Muscle of leg (tissue), 11 donors: ENCODE measurements around the gene MAPK13. TPM values are rescaled to one million over a fixed set of nuclear protein-coding genes. Genes with fewer than 3 reads are reported as not detected.
A peak's percentile ranks its signal among the peaks of the same experiment; 100 is the strongest.

Experiments used
- DNase-seq: peaks from one replicate; pipeline ENCODE4 v3.0.0; 2013
- H3K27ac ChIP-seq: one replicate; pipeline ENCODE4 v1.5.1; 2013; ENCODE audit warnings: mild to moderate bottlenecking, low read length, control low read depth
- H3K27me3 ChIP-seq: one replicate; pipeline ENCODE4 v1.6.1; 2013; ENCODE audit warnings: low read length; ENCODE audit not compliant: control insufficient read depth, insufficient read depth
- H3K36me3 ChIP-seq: one replicate; pipeline ENCODE4 v1.6.1; 2013; ENCODE audit warnings: low read length; ENCODE audit not compliant: control insufficient read depth, insufficient read depth
- H3K4me1 ChIP-seq: one replicate; pipeline ENCODE4 v1.6.1; 2013; ENCODE audit warnings: low read length; ENCODE audit not compliant: control insufficient read depth, insufficient read depth
- H3K4me3 ChIP-seq: one replicate; pipeline ENCODE4 v1.5.1; 2013; ENCODE audit warnings: low read length, control low read depth
- H3K9me3 ChIP-seq: replicated peaks from 2 replicates; pipeline ENCODE4 v1.6.1; 2013; ENCODE audit warnings: low read depth, low read length; ENCODE audit not compliant: control insufficient read depth
- WGBS: methylation state at CpG from one replicate; pipeline ENCODE4 v1.1.5; 2013; ENCODE audit warnings: missing lambda C conversion rate; ENCODE audit not compliant: insufficient coverage; 5-methylcytosine and 5-hydroxymethylcytosine counted together
- polyA plus RNA-seq, 8 donors: library from polyadenylated mRNA; unstranded; fragments of 120-200 nt; gene quantifications; one replicate each; pipeline versions ENCODE4 v1.2.1 to v1.2.3, GENCODE V29; 2013; ENCODE audit warnings: inconsistent platforms in 1 of 8, low replicate concordance in 1 of 8; ENCODE audit not compliant: insufficient read length in 8 of 8, insufficient read depth in 1 of 8
- total RNA-seq: library from RNA; stranded (reverse); fragments of 120-200 nt; gene quantifications from one replicate; pipeline ENCODE4 v1.2.4, GENCODE V29; 2013

Gene MAPK13
- total and polyA plus RNA-seq, 9 donors: 2.3 to 11.6 (median 5.9) TPM

DNA sequence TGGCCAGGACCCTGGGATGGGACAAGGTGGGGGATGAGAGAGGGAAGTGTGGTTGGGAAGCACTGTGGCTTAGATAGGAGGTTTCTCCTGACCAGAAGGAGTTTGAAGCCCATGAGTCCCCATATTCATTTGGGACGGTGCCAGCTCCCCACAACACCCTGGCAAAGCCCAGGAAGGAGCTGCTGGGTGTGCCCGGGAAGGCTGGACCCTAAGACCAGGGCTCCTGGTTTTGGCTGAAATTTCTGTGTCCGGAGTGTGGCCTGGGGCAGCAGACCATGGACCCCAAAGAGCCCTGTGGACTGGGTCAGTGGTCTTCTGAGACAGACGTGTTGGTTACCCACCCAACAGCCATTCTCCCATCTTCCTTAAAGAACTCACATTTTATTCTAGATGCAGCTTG, 15.2 kb downstream of the MAPK13 start:
- Histone ChIP-seq H3K4me1 (peaks cover 4% of the 10 kb centered on the region), H3K27ac (no peak overlapping the region), H3K36me3 (no peaks in the 10 kb centered on the region), H3K4me3 (no peak overlapping the region), H3K9me3 (no peaks in the 10 kb centered on the region), H3K27me3 (no peaks in the 10 kb centered on the region)
- 58% methylated on average over 2 of the region's 4 CpGs for WGBS
- DNase-seq: no peak

DNA sequence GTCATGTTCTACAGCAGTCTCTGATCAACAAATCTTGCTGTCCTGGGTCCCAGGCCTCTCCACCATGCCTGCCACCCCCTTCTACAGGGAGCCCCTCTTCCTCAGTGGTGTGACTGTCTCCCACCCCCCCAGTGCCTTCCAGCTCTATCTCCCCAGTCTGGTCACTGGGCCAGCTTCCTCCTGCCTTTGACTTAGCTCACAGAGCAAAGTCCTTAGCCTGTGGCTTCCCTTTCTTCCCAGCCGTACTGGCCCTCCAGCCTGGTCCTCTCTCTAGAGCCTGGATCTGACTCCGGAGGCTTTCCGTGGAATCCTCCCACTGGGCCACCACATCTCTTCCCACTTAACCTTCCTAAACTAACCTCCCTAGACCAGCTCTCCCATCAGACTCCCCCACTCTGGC, 17.0 kb downstream of the MAPK13 start:
- H3K4me1 ChIP-seq: peaks cover 4% of the 10 kb centered on the region
- DNase-seq: no peak
- H3K4me3 ChIP-seq: no peak overlapping the region
- H3K27ac ChIP-seq: no peak overlapping the region
- 85% methylated on average over 3 of the region's 3 CpGs for WGBS
- no peaks in the 10 kb centered on the region for H3K27me3 ChIP-seq
- no peaks in the 10 kb centered on the region for H3K36me3 ChIP-seq
- no peaks in the 10 kb centered on the region for H3K9me3 ChIP-seq

DNA sequence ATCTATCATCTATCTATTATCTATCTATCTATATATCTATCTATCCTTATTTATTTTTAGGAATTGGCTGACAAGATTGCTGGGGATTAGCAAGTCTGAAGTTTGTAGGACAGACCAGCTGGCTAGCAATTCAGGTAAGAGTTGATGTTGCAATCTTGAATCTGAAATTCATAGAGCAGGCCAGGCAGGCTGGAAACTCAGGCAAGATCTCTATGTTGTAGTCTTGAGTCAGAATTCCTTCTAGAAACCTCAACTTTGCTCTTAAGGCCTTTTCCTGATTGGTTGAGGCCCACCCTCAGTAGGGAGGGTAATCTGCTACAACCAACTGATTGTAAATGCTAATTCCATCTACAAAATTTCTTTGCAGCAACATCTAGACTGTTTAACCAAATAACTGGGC, 19.2 kb downstream of the MAPK13 start:
- peaks cover 2% of the 10 kb centered on the region for H3K9me3 ChIP-seq
- no peaks in the 10 kb centered on the region for H3K27me3 ChIP-seq
- peaks cover 4% of the 10 kb centered on the region for H3K4me1 ChIP-seq
- DNase-seq: no peak
- no peaks in the 10 kb centered on the region for H3K36me3 ChIP-seq
- no peak overlapping the region for H3K27ac ChIP-seq
- H3K4me3 ChIP-seq: no peak overlapping the region

DNA sequence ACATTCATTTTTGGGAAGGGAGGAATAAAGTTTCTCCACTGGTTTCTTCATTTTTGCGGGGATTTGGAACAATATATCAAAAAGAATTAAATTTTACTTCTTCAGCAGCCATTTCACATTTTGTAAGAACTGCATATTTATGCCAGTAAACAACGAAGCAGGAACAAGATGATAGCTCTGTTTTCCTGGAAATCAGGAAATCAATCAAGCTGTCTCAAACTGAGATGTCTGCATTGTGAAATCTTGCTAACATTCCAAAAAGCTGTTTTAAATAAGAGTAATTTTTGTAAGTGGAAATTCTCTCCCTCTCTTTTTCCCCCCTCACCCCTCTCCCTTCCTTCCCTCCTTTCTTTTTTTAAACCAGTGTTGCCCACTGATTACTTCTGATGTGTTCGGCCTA, 20.0 kb downstream of the MAPK13 start:
- DNase-seq: peak; percentile 33
- H3K27ac ChIP-seq: no peak overlapping the region

DNA sequence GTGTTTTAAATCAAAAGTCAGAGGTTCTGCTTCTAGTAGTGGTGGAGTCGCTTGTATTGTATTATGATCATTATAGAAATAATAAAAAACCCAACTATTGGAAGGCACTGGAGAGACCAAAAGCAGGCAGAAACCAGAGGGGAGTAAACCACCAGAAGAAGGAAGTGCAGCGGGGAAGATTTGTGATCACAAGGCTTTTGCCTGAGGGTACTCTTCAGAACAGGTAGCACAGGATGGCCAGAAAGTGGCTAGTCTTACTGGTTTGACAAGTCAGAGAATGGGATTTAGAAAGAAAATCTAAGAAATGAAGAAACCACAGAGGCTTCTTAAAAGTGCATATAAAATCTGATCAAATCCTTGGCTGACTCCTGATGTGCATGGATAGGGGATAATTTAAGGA, 24.0 kb downstream of the MAPK13 start:
- 100% methylated on average over 1 of the region's 2 CpGs for WGBS
- no peak for DNase-seq

More for the DNA sequence above, 20.0 kb downstream of the MAPK13 start:
- H3K4me1 ChIP-seq: peaks cover 4% of the 10 kb centered on the region
- H3K4me3 ChIP-seq: no peak overlapping the region
- WGBS: no CpG with 5 or more reads among the region's 3 CpGs
- H3K9me3 ChIP-seq: peaks cover 2% of the 10 kb centered on the region
- H3K27me3 ChIP-seq: no peaks in the 10 kb centered on the region
- no peaks in the 10 kb centered on the region for H3K36me3 ChIP-seq

DNA sequence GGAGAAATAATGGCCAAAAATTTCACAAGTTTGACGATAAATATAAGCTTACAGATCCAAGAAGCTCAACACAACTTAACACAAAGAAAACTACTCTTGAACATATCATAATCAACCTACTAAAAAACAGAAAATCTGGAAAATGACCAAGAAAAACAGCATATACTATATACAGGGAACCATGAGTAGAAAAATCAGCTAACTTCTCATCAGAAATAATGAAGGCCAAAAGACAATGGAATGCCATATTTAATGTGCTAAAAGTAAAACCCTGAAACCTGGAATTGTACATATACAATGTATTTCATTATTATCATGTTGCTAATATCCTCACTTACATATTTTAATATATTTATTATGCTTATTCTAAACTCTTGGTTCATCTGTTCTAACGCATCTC, 25.3 kb downstream of the MAPK13 start:
- Histone ChIP-seq H3K27ac (no peak overlapping the region), H3K36me3 (no peaks in the 10 kb centered on the region), H3K4me3 (no peak overlapping the region), H3K9me3 (peaks cover 2% of the 10 kb centered on the region), H3K27me3 (no peaks in the 10 kb centered on the region), H3K4me1 (no peaks in the 10 kb centered on the region)
- no CpG with 5 or more reads among the region's 2 CpGs for WGBS
- DNase-seq: no peak

More for the DNA sequence above, 24.0 kb downstream of the MAPK13 start:
- H3K9me3 ChIP-seq: peaks cover 2% of the 10 kb centered on the region
- H3K4me1 ChIP-seq: no peaks in the 10 kb centered on the region
- H3K4me3 ChIP-seq: no peak overlapping the region
- no peak overlapping the region for H3K27ac ChIP-seq
- no peaks in the 10 kb centered on the region for H3K36me3 ChIP-seq
- no peaks in the 10 kb centered on the region for H3K27me3 ChIP-seq

DNA sequence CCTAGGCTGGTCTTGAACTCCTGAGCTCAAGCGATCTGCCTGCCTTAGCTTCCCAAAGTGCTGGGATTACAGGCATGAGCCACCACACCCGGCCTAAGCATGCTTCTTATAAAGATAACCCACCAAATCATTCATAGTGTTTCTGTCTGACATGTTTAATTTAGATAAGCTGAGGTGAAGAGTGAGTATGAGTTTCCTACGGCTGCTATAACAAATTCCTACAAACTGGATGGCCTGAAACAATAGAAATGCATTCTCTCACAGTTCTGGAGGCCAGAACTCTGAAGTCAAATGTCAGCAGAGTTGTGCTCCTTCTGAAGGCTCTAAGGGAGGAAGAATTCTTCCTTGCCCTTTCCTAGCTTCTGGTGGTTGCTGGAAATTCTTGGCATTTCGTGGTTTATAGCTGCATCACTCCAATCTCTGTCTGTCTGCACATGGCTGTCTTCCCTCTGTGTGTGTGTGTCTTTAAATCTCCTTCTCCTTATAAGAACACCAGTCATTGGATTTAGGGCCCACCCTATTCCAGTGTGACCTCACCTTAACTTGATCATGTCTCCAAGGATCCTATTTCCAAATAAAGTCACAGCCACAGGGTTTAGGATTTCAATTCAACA, 29.9 kb downstream of the MAPK13 start:
- H3K27ac ChIP-seq: no peak overlapping the region
- no peak for DNase-seq
- no CpG with 5 or more reads among the region's 4 CpGs for WGBS
- H3K9me3 ChIP-seq: no peaks in the 10 kb centered on the region
- no peaks in the 10 kb centered on the region for H3K4me1 ChIP-seq
- no peak overlapping the region for H3K4me3 ChIP-seq
- no peaks in the 10 kb centered on the region for H3K36me3 ChIP-seq
- no peaks in the 10 kb centered on the region for H3K27me3 ChIP-seq

DNA sequence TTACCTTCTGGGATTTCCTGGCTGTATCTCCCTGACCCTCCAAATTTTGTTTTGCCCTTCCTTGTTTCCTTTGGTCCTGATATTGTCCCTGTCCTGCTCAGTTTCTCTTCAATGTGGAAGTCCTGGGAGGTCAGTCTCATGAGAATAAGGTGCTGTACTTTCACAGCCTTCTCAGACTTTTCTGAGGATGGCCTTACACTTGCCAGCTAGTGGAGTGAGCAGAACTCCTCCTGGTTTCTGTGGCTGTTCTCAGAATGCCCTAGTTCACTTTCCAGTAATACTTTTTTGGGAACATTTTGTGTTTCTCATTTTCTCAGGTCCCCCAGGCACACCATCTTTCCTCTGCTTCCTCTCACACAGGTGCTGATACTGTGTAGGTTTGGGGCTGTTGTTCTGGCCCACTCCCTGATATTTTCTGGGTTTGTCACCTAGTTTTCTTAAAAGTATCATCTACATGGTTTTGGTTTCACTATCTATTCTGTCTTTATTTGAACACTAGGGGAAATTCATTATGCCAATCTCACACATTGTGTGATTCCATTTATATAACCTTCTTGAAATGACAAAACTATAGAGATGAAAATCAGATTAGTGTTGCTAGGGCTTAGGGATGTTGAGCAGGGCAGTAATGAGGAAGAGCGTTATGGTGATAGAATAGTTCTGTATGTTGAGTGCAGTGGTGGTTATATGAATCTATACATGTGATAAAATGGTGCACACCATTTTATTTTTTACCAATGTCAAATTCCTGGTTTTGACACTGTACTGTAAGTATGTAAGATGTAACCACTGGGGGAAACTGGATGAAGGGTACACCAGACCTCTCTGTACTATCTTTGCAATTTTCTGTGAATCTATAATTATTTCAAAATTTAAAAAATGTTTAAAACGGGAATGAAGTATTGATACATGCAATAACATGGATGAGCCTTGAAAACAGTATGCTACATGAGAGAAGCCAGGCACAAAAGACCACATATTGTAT, 39.0 kb downstream of the MAPK13 start:
- no peaks in the 10 kb centered on the region for H3K4me1 ChIP-seq
- DNase-seq: no peak
- no peak overlapping the region for H3K27ac ChIP-seq
- no peak overlapping the region for H3K4me3 ChIP-seq
- no peaks in the 10 kb centered on the region for H3K27me3 ChIP-seq
- no peaks in the 10 kb centered on the region for H3K36me3 ChIP-seq
- no peaks in the 10 kb centered on the region for H3K9me3 ChIP-seq
- no CpG with 5 or more reads among the region's 2 CpGs for WGBS

DNA sequence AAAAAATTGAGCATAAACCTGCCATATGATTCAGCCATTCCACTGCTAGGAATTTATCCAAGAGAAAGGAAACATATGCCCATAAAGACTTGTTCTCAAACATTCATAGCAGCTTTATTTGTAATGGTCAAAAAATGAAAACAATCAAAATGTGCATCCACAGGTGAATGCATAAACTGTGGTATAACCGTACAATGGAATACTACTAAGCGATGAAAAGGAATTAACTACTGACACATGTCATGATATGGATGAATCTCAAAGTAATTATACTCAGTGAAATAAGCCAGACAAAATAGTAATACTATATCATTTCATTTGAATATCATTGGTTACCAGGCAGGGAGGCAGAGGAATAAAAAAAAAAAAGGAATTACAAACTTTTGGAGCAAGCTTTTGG, 40.4 kb downstream of the MAPK13 start:
- no CpG with 5 or more reads among the region's 2 CpGs for WGBS

DNA sequence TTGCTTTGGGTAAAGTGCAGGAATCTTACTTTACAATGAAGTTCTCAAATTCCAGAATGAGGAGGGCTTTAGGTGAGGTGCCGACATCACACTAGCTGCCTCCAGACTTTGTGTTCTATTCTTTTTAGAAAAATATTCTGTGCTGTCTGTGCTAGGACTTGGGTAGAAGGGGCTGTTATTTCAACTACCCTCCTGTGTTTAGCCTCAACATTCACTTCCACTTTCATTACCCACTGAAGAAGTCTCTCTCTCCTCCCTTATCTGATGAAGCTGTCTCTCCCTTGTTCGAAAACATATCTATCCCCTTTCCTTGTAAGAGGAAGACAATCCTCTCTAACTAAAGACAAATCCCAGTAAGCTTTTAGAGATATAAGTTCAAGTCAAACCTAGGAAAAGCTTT, 41.3 kb downstream of the MAPK13 start:
- H3K9me3 ChIP-seq: no peaks in the 10 kb centered on the region
- H3K36me3 ChIP-seq: no peaks in the 10 kb centered on the region
- no CpG with 5 or more reads among the region's 2 CpGs for WGBS
- no peak overlapping the region for H3K27ac ChIP-seq
- H3K4me3 ChIP-seq: no peak overlapping the region
- H3K27me3 ChIP-seq: no peaks in the 10 kb centered on the region
- no peaks in the 10 kb centered on the region for H3K4me1 ChIP-seq
- DNase-seq: no peak

More for the DNA sequence above, 40.4 kb downstream of the MAPK13 start:
- no peaks in the 10 kb centered on the region for H3K36me3 ChIP-seq
- no peak overlapping the region for H3K4me3 ChIP-seq
- no peaks in the 10 kb centered on the region for H3K27me3 ChIP-seq
- no peak for DNase-seq
- H3K4me1 ChIP-seq: no peaks in the 10 kb centered on the region
- no peaks in the 10 kb centered on the region for H3K9me3 ChIP-seq
- no peak overlapping the region for H3K27ac ChIP-seq
